ENCODE data around the gene SPATA22.
"Not testable (repeated sequence)": the region's sequence is repeated elsewhere in the genome, so short reads cannot be mapped to it uniquely, and the experiment has no call there.

The SPATA22 gene

GRCh38 chr17:3472137-3472536, 518 bp upstream of the SPATA22 start:
- DNase-seq (ENCODE audit: low read depth), result no peak

GRCh38 chr17:3469529-3469928, 2.1 kb downstream of the SPATA22 start:
- no peak for DNase-seq (ENCODE audit: low read depth)

GRCh38 chr17:3466355-3466754, 5.3 kb downstream of the SPATA22 start:
- not testable (repeated sequence) for DNase-seq (ENCODE audit: low read depth)

- no peak for DNase-seq (ENCODE audit: low read depth)
Measured at GRCh38 chr17:3448059-3448665, 23.5 kb downstream of the SPATA22 start.

- no peak for DNase-seq (ENCODE audit: low read depth)
Measured at GRCh38 chr17:3447625-3448024, 24.0 kb downstream of the SPATA22 start.

- no peak for DNase-seq (ENCODE audit: low read depth)
Measured at GRCh38 chr17:3440451-3440850, 31.2 kb downstream of the SPATA22 start.

GRCh38 chr17:3438368-3438767, 33.3 kb downstream of the SPATA22 start:
- DNase-seq (ENCODE audit: low read depth), result no peak

GRCh38 chr17:3433741-3434140, 37.9 kb downstream of the SPATA22 start, which contains the start of gene OR1E2:
Gene OR1E2, minus strand, starts transcription at chr17:3433841. Its CDS starts 0 bp downstream, at chr17:3433841.
- DNase-seq (ENCODE audit: low read depth), result no peak

GRCh38 chr17:3433215-3433614, 38.4 kb downstream of the SPATA22 start:
- not testable (repeated sequence) for DNase-seq (ENCODE audit: low read depth)

- DNase-seq (ENCODE audit: low read depth), result no peak
Measured at GRCh38 chr17:3418222-3418621, 53.4 kb downstream of the SPATA22 start.

GRCh38 chr17:3415610-3416009, 56.0 kb downstream of the SPATA22 start:
- no peak for DNase-seq (ENCODE audit: low read depth)

GRCh38 chr17:3412216-3412615, 59.4 kb downstream of the SPATA22 start:
- not testable (repeated sequence) for DNase-seq (ENCODE audit: low read depth)

GRCh38 chr17:3411070-3411469, 60.5 kb downstream of the SPATA22 start, which contains the start of gene OR3A3:
Gene OR3A3, plus strand, starts transcription at chr17:3411370.
- no peak for DNase-seq (ENCODE audit: low read depth)

GRCh38 chr17:3403856-3404255, 67.8 kb downstream of the SPATA22 start:
- DNase-seq (ENCODE audit: low read depth), result not testable (repeated sequence)

- no peak for DNase-seq (ENCODE audit: low read depth)
Measured at GRCh38 chr17:3401786-3402185, 69.8 kb downstream of the SPATA22 start.

- DNase-seq (ENCODE audit: low read depth), result no peak
Measured at GRCh38 chr17:3400055-3400454, 71.6 kb downstream of the SPATA22 start.

- DNase-seq (ENCODE audit: low read depth), result no peak
Measured at GRCh38 chr17:3398310-3398709, 73.3 kb downstream of the SPATA22 start, which contains the start of gene OR1E1. Gene OR1E1, minus strand, starts transcription at chr17:3398410. Its CDS starts 0 bp downstream, at chr17:3398410.

GRCh38 chr17:3397801-3398200, 73.8 kb downstream of the SPATA22 start:
- DNase-seq (ENCODE audit: low read depth), result not testable (repeated sequence)

Data from GM04503 (cell line).